H54 (cell line): ENCODE measurements around the gene ANKRD62.
A peak's percentile ranks its signal among the peaks of the same experiment; 100 is the strongest.

Source experiments
- DNase-seq: peaks from one replicate; pipeline ENCODE4 v3.0.0; 2011; ENCODE audit warnings: low spot score, mixed read lengths; ENCODE audit not compliant: insufficient read length
- FAIRE-seq: peaks from 3 replicates; lab custom pipeline; 2011; peaks lifted over from hg19 to GRCh38; lab: Jason Lieb, UNC
- POLR2A ChIP-seq: IDR thresholded peaks from 2 replicates; pipeline ENCODE4 v1.6.1; 2011; ENCODE audit warnings: low read depth, mild to moderate bottlenecking, low read length

ANKRD62 gene

DNA sequence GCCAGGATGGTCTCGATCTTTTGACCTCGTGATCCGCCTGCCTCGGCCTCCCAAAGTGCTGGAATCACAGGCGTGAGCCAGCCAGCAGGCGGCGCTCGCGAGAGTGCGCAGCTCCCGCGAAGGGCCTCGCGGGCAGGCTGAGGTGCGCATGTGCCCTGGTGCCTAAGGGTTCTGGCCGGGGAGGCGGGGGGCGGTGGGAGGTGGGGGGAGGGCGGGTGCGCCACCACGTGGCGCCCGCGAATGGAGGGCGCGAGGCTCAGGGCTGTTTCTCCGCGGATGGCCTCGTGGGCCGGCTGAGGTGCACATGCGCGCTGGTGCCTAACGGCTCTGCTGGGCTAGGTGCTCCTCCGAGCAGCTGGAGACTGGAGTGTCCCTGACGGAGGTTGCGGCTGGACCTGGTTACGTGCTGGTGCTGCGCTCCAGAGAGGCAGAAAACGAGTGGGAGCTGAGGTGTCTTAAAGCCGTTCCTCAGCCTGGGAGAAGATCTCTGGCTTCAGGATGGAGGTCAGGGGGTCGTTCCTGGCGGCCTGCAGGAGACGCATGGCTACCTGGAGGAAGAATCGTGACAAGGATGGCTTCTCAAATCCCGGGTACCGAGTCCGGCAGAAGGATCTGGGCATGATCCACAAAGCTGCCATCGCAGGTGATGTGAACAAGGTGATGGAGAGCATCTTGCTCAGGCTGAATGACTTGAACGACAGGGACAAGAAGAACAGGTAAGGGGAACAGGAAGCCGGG, at the start of gene ANKRD62:
ANKRD62 (plus strand) TSS at position 324 of the 738 bp plus-strand sequence; CDS start at position 499, 175 bp downstream.
- FAIRE-seq (no peak), DNase-seq (no peak)
- TF ChIP-seq POLR2A, result no peak

DNA sequence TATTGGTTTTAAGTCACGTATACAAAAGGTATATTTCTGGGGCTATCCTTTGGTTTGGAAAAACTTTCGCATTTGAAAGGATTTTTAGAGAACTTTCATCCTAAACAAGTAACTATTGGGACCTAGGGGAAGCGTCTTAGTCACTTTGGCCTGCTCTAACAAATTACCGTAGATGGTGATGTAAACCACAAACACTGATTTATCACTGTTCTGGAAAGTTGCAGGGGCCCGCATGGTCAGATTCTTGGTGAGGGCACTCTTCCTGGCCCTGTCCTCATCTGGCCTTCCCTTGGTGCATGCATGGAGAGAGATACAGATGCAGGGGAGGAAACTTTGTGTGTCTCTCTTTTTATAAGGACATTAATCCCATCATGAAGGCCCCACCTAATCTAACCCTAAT, 49.1 kb upstream of the ANKRD62 start:
- no peak for TF ChIP-seq POLR2A
- FAIRE-seq (no peak), DNase-seq (no peak)

- no peak for TF ChIP-seq POLR2A
- DNase-seq, result no peak
- no peak for FAIRE-seq
Measured at GRCh38 chr18:12046046-12046750, 47.4 kb upstream of the ANKRD62 start.

DNA sequence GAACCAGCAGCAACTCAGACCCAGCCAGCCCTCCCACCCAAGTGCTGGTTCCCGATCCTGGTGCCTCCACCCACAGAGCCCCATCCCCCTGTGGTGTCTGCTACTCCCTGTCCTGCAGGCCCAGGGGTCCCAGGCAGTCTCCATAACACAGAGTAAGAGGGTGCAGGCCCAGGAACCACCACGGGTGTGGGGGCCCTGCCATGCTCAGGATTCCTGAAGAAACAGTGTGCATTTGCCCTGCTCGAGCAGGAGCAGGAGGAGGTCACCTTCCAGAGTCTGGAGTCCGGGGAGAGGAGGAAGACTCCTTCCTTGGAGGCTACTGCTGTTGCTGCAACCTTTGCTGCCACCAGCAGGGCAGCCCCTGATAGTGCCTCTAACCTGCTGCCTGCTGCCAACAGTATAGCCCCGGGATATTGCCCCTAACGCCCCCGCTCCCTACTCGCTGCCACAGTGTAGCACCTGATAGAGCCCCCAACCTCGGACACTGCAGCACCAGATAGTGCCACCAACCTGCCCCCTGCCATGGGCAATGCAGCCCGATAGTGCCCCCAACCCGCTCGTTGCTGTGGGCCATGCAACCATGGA, 46.8 kb upstream of the ANKRD62 start:
- no peak for TF ChIP-seq POLR2A
- FAIRE-seq (no peak), DNase-seq (no peak)

DNA sequence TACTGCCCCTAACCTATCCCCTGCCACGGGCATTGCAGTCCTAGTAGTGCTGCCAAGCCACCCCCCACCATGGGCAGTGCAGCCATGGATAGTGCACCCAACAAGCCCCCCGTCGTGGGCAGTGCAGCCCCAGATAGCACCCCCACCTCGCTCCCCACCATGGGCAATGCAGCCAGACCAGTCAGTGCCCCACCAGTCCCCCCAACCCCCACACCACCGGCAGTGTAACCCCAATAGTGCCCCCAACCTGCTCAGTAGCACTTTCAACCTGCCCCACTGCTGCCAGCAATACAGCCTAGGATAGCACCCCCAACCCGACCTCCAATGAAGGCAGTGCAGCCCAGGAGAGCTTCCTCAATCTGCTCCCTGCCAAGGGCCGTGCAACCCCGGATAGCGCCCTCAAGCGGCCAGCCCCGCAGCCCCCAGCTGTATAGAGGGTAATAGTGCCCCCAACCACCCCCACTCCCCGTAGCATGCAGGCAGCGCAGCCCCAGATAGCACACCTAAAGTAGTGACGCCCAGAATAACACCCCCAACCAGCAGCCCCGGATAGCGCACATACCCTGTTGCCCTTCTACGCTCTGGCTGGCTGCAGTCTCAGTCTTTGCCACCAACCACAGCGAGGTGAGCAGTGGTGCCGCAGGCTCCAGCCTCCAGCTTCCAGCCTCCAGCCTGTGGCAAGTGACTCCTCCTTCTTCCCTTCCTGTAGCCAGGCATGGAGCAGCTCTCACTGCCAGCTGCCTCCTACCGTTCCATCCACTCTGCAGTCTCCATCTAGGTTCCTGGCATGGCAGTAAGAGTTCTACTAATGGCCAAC, 45.4 kb upstream of the ANKRD62 start:
- DNase-seq (peak; percentile 40), FAIRE-seq (no peak)
- TF ChIP-seq POLR2A, result no peak

DNA sequence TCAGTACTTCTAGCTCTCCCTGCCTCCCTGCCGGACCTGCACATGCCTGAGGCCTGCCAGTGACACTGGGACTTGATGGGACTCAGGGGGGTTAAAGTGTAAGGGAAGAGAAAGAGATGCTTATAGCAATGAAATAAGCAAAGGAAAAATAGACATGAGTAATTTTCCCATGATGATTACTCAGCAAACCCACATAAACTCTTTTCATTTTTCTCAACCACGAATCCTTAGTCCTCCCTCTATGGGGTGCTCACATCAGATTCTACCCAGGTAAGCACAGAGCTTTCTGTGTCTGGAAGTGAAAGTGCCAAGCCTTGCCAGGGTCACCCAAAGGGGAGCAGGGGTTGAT, 44.8 kb upstream of the ANKRD62 start:
- TF ChIP-seq POLR2A, result no peak
- DNase-seq, result no peak
- FAIRE-seq, result peak; percentile 80

DNA sequence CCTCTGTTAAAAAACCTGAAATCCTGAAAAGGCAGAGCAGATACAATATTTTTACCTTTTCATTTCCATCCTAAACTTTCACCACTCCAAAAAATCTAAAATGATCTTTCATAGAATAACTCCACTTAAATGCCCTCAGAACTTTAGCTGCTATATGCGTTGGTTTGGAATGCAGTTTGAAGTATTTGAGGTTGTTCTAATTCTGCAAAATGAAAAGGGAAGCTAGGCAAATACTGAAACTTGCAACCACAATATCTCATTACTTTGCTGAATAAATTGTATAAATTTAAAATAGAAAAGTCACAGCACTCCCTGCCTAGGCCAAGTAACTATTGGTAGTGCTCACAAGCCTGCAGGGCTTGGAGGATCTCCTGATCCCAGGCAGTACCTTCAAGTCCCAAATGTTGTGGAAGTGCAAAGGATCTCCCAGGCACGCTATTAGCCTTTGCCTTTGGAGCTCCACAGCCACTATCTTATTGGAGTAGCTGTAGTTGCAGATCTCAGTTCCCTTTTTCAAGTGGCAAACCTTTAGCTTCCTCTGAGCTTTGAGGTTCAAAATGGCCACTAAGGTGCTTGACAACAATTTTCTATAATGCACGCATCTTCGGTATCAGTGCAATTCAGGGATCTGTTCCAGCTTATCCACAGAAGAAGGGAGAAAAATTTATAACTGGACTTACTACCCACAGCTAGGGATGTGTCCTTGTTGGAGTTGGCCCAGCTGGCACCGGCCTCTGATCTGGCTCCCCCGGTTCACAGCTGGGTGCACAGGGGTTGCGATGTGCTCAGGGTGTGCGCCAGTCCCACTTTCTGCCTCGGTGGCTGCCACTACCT, 43.4 kb upstream of the ANKRD62 start:
- no peak for FAIRE-seq
- DNase-seq, result no peak
- no peak for TF ChIP-seq POLR2A

- no peak for TF ChIP-seq POLR2A
- DNase-seq (no peak), FAIRE-seq (no peak)
Measured at GRCh38 chr18:12052866-12053265, 40.8 kb upstream of the ANKRD62 start.

- DNase-seq, result no peak
- FAIRE-seq, result no peak
- TF ChIP-seq POLR2A, result no peak
Measured at GRCh38 chr18:12053289-12053688, 40.4 kb upstream of the ANKRD62 start.

DNA sequence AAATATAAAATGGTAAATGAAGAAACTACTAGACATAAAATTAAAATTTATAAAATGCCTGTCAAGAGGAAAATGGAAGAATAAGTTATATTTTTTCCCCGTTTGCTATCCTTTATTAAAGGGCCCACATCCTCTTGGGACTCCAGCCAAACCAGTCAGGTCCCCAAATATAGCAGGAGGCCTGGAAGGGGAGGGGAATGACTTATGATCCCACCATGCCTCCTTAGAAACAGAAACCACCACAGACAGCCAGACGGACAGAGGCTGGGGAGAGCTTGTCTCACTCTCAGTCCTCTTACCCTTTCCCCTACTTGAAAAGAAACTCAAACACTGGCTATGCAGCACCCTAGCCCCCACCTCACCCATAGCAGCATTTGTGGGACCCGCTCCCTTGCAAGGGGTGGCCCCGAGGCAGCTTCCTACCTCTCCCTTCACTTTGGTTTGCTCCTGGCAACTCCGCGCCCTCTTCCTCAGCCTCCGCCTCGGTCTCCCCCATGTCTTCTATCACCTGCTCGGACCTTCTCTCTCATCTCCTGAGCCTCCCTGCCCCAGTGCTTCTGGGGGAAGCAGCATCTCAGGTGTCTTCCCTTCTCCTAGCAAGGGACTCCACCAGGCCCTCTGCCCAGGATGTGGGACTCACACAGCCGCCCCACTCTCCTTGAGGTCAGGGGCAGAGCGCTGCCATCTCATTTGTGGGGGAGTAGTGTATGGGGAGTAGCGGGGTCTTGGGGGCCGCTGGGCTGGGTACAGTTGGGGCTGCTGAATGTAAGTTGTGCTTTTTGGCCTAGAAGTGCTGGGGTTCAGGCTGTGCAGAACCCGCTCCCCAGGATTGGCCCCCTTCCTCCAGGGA, 37.4 kb upstream of the ANKRD62 start:
- FAIRE-seq, result no peak
- no peak for TF ChIP-seq POLR2A
- no peak for DNase-seq

DNA sequence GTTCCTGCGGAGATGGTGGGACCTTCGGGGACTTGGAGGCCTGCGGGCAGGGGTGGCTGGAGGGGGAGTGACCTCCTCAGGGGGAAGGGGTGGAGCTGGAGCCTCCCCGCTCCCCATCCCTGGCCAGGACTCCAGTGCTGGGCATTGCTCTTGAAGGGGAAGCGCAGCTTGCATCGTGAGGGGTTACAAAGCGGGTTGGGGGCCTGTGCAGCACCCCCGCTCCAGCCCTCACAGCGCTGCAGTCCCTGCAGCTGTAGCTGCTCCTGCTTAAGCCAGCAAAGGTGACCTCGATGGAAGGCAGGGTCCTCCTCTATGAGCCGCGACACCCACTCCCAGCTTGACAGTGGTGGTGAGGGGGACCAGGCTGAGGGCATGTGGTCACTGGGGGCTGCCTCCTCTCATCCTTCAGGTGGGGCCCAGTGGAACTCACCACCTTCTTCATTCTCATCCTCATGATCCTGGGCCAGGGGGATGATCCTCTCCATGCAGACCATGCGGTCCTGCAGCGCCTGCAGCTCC, 36.7 kb upstream of the ANKRD62 start:
- TF ChIP-seq POLR2A, result no peak
- FAIRE-seq (no peak), DNase-seq (no peak)

GRCh38 chr18:12057419-12058039, 36.1 kb upstream of the ANKRD62 start:
- TF ChIP-seq POLR2A, result no peak
- DNase-seq, result no peak
- FAIRE-seq, result no peak
